ENCODE measurements around the gene USP7.

USP7 gene

GRCh38 chr16:8945626-8946296 is 17.9 kb downstream of the USP7 start:
- FAIRE-seq (no peak), DNase-seq (ENCODE audit: insufficient read length, low spot score) (no peak)
- TF ChIP-seq CTCF (IDR thresholded peaks at IDR 0.05; ENCODE audit: insufficient read depth, missing control alignments), result no peak

- FAIRE-seq (no peak), DNase-seq (ENCODE audit: insufficient read length, low spot score) (no peak)
- no peak for TF ChIP-seq CTCF (IDR thresholded peaks at IDR 0.05; ENCODE audit: insufficient read depth, missing control alignments)
Observed at GRCh38 chr16:8943966-8944759, 19.5 kb downstream of the USP7 start.

GRCh38 chr16:8943001-8943763 is 20.5 kb downstream of the USP7 start:
- no peak for FAIRE-seq

GRCh38 chr16:8941718-8942344 is 21.9 kb downstream of the USP7 start:
- TF ChIP-seq CTCF (IDR thresholded peaks at IDR 0.05; ENCODE audit: insufficient read depth, missing control alignments), result no peak
- FAIRE-seq (no peak), DNase-seq (ENCODE audit: insufficient read length, low spot score) (no peak)

More at GRCh38 chr16:8943001-8943763, 20.5 kb downstream of the USP7 start:
- no peak for TF ChIP-seq CTCF (IDR thresholded peaks at IDR 0.05; ENCODE audit: insufficient read depth, missing control alignments)
- DNase-seq (ENCODE audit: insufficient read length, low spot score), result no peak

- DNase-seq (ENCODE audit: insufficient read length, low spot score), result no peak
- no peak for FAIRE-seq
- TF ChIP-seq CTCF (IDR thresholded peaks at IDR 0.05; ENCODE audit: insufficient read depth, missing control alignments), result no peak
Observed at GRCh38 chr16:8937803-8938202, 25.9 kb downstream of the USP7 start.

- TF ChIP-seq CTCF (IDR thresholded peaks at IDR 0.05; ENCODE audit: insufficient read depth, missing control alignments), result peak; percentile 40
- FAIRE-seq (no peak), DNase-seq (ENCODE audit: insufficient read length, low spot score) (no peak)
Observed at GRCh38 chr16:8936421-8936820, 27.3 kb downstream of the USP7 start.

Measured in D721Med (cell line).